Measurements from ENCODE around the gene MUC5B.

DNA sequence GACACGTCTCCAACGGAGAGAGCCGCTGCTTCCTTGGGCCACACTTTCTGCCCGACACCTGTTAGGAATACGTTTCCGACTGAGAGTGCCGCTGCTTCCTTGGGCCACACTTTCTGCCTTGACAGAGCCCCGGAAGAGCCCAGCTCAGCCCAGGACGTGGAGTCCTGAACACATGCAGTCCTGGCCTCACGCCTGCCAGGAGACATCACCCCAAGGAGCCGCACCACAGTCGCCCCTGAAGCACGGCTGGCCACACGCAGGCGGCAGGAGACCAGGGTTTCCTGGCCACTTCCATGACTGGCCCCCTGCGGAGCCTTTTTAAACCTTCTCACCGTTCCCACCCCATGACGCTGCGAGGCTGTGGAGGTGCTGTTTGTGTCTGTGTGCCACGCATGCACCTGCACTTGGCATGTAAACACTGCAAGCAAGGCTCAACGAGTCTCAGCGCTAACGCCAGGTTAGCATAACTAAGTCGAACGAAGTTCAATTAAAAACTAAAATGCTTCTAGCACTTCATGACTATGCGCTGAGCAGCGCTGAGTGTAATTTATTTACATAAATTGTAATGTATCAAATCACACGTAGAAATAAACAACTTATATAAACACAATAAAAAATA is 77.8 kb downstream of the MUC5B start:
- TF ChIP-seq POLR2A (IDR thresholded peaks at IDR 0.05) (no peak), POLR2AphosphoS5 (IDR thresholded peaks at IDR 0.05) (no peak)

All from prostate gland (tissue), 1 donor.